ENCODE results near the gene SPATS2L.

- TF ChIP-seq CTCF (IDR thresholded peaks at IDR 0.05) (no peak), POLR2A (IDR thresholded peaks at IDR 0.05) (no peak), EP300 (IDR thresholded peaks at IDR 0.05) (no peak)
Measured at GRCh38 chr2:200310545-200310971, 4.1 kb downstream of the SPATS2L start.
